HCT116 (cell line): Measurements from ENCODE around the gene CYBB. TPM values are rescaled to one million over a fixed set of nuclear protein-coding genes. Genes with fewer than 3 reads are reported as not detected.
A peak's percentile ranks its signal among the peaks of the same experiment; 100 is the strongest.

Experiments used
- ATAC-seq: fragments of 200-7000 bp; cut with Tn5 transposase; 2 replicates; pipeline ENCODE4 v1.9.1; 2020; ENCODE audit warnings: mild to moderate bottlenecking, moderate library complexity
- BruUV-seq: library from RNA; stranded (reverse); fragments of 400-500 nt; replicated peaks from 2 replicates; lab custom pipeline; 2021; lab: Mats Ljungman, UMichigan
- CTCF ChIA-PET: fragments of 300-600 bp; sonication (Branson Sonifier 250); formaldehyde crosslinking; loops from one replicate; lab custom pipeline; 2021; ENCODE audit warnings: antibody characterized with exemption; lab: Charles Lee
- POLR2A ChIA-PET: fragments of 300-600, 350-600 bp; sonication (Branson Sonifier 250); formaldehyde crosslinking; loops from one replicate; lab custom pipeline; 2021; ENCODE audit warnings: antibody characterized with exemption; lab: Charles Lee
- RAD21 ChIA-PET, 2 experiments: fragments of 300-600 bp; sonication (Branson Sonifier 250); formaldehyde crosslinking; loops; one replicate each; lab custom pipeline; 2023; ENCODE audit warnings: low total read pairs in 2 of 2; ENCODE audit not compliant: uncharacterized antibody in 2 of 2, unreplicated experiment in 2 of 2, low non-redundant PET in 1 of 2; lab: Charles Lee
- DNase-seq: peaks from one replicate; pipeline ENCODE4 v3.0.0-alpha.2; 2010; ENCODE audit warnings: low read depth, low spot score
- H2AFZ ChIP-seq: fragments of 200-600 bp; shearing (Covaris generic), sonication (generic); 2 replicates; pipeline ENCODE4 v1.6.1; 2017; ENCODE audit warnings: low read depth, mixed run types, mixed read lengths, antibody characterized with exemption, low read length; ENCODE audit not compliant: poor library complexity, severe bottlenecking
- H3K27ac ChIP-seq: 2 replicates; pipeline ENCODE4 v1.5.1; 2012; ENCODE audit warnings: low read depth, low read length
- H3K27me3 ChIP-seq: fragments of 200-600 bp; sonication (generic); 2 replicates; pipeline ENCODE4 v1.6.1; 2016; ENCODE audit warnings: mixed run types, low read length, mixed read lengths; ENCODE audit not compliant: insufficient read depth
- H3K36me3 ChIP-seq, 2 experiments: fragments of 200-500 bp in 1 of 2; fragments of 200-600 bp in 1 of 2; sonication (Bioruptor generic) in 1 of 2; sonication (generic) in 1 of 2; 2 replicates each; pipeline versions ENCODE4 v1.5.1 to v1.6.1; 2014 to 2016; ENCODE audit warnings: low read length in 2 of 2, inconsistent platforms in 1 of 2, mixed read lengths in 1 of 2, mixed run types in 1 of 2; ENCODE audit not compliant: insufficient read depth in 2 of 2, control insufficient read depth in 1 of 2
- H3K4me1 ChIP-seq, 2 experiments: fragments of 200-600 bp in 1 of 2; sonication (generic) in 1 of 2; 2 replicates each; pipeline versions ENCODE4 v1.5.1 to v1.6.1; 2012 to 2017; ENCODE audit warnings: low read length in 2 of 2, inconsistent platforms in 1 of 2, mild to moderate bottlenecking in 1 of 2, mixed read lengths in 1 of 2, mixed run types in 1 of 2, moderate library complexity in 1 of 2; ENCODE audit not compliant: insufficient read depth in 2 of 2, control insufficient read depth in 1 of 2
- H3K4me2 ChIP-seq: fragments of 200-600 bp; sonication (generic); 2 replicates; pipeline ENCODE4 v1.6.1; 2017; ENCODE audit warnings: mixed run types, low read length, mixed read lengths
- H3K4me3 ChIP-seq, 2 experiments: fragments of 200-600 bp in 1 of 2; sonication (generic) in 1 of 2; replicated peaks in 1 of 2; 2 replicates each; pipeline ENCODE4 v1.5.1; 2011 to 2016; ENCODE audit warnings: low read length in 2 of 2, control low read depth in 1 of 2, low read depth in 1 of 2, mild to moderate bottlenecking in 1 of 2, mixed read lengths in 1 of 2, mixed run types in 1 of 2
- H3K79me2 ChIP-seq: fragments of 200-600 bp; sonication (generic); 2 replicates; pipeline ENCODE4 v1.6.1; 2017; ENCODE audit warnings: mild to moderate bottlenecking, mixed run types, low read length, moderate library complexity, mixed read lengths; ENCODE audit not compliant: insufficient read depth
- H3K9ac ChIP-seq: fragments of 200-600 bp; sonication (generic); 2 replicates; pipeline ENCODE4 v1.6.1; 2016; ENCODE audit warnings: low read length, mixed read lengths
- H3K9me2 ChIP-seq: fragments of 200-600 bp; sonication (generic), shearing (Covaris generic); 2 replicates; pipeline ENCODE4 v1.6.1; 2017; ENCODE audit warnings: mixed run types, mild to moderate bottlenecking, moderate library complexity; ENCODE audit not compliant: insufficient read depth
- H3K9me3 ChIP-seq, 2 experiments: fragments of 200-500 bp in 1 of 2; fragments of 200-600 bp in 1 of 2; sonication (Bioruptor generic) in 1 of 2; sonication (generic) in 1 of 2; 2 replicates each; pipeline ENCODE4 v1.6.1; 2014 to 2017; ENCODE audit warnings: low read length in 2 of 2, mixed read lengths in 2 of 2, inconsistent platforms in 1 of 2, low read depth in 1 of 2, mild to moderate bottlenecking in 1 of 2, mixed run types in 1 of 2, moderate library complexity in 1 of 2; ENCODE audit not compliant: control insufficient read depth in 1 of 2, insufficient read depth in 1 of 2
- H4K20me1 ChIP-seq: fragments of 200-600 bp; sonication (generic), shearing (Covaris generic); 2 replicates; pipeline ENCODE4 v1.6.1; 2017; ENCODE audit warnings: mixed run types, mild to moderate bottlenecking, moderate library complexity; ENCODE audit not compliant: insufficient read depth
- CBX3 ChIP-seq: IDR thresholded peaks from 2 replicates; pipeline ENCODE4 v1.6.1; 2012; ENCODE audit warnings: low read depth
- CTCF ChIP-seq, 3 experiments: fragments of 200-600 bp in 1 of 3; sonication (generic) in 1 of 3; IDR thresholded peaks in 2 of 3; conservative IDR thresholded peaks in 1 of 3; 2 replicates each; pipeline ENCODE4 v1.5.1; 2012 to 2017; ENCODE audit warnings: low read depth in 2 of 3, low read length in 2 of 3, antibody characterized with exemption in 1 of 3, borderline replicate concordance in 1 of 3, control low read depth in 1 of 3, mild to moderate bottlenecking in 1 of 3, mixed read lengths in 1 of 3, mixed run types in 1 of 3, moderate library complexity in 1 of 3; ENCODE audit not compliant: insufficient read depth in 1 of 3
- EZH2phosphoT487 ChIP-seq: fragments of 200-600 bp; IDR thresholded peaks from 2 replicates; pipeline ENCODE4 v1.6.1; 2018; ENCODE audit warnings: antibody characterized with exemption, borderline replicate concordance
- FOSL1 ChIP-seq: IDR thresholded peaks from 2 replicates; pipeline ENCODE4 v1.6.1; 2012; ENCODE audit warnings: low read depth
- RAD21 ChIP-seq: IDR thresholded peaks from 2 replicates; pipeline ENCODE4 v1.6.1; 2012; ENCODE audit warnings: low read depth, mild to moderate bottlenecking
- SIN3A ChIP-seq: IDR thresholded peaks from 2 replicates; pipeline ENCODE4 v1.6.1; 2012; ENCODE audit warnings: low read depth
- SP1 ChIP-seq: IDR thresholded peaks from 2 replicates; pipeline ENCODE4 v1.6.1; 2012; ENCODE audit warnings: low read depth
- TCF7L2 ChIP-seq: IDR thresholded peaks from 2 replicates; pipeline ENCODE4 v1.7.0; 2011; ENCODE audit warnings: borderline replicate concordance, inconsistent platforms; ENCODE audit not compliant: insufficient read depth, insufficient read length; ENCODE audit errors: extremely low read depth
- ZNF274 ChIP-seq: fragments of 200-500 bp; sonication (Bioruptor generic); IDR thresholded peaks from 2 replicates; pipeline ENCODE4 v1.6.1; 2014; ENCODE audit warnings: mild to moderate bottlenecking, low read depth, low read length, inconsistent platforms
- intact Hi-C: fragments of 100-400 bp; cut with micrococcal nuclease; formaldehyde crosslinking; loops from 2 replicates; pipeline ENCODE4 v1.10.0; 2022
- total RNA-seq: library from RNA; stranded (reverse); gene quantifications from one replicate; pipeline ENCODE4 v1.2.1, GENCODE V29; 2021; ENCODE audit not compliant: unreplicated experiment
- TF ChIP-seq, protein P1 (sequence below): IDR thresholded peaks from 2 replicates; pipeline ENCODE4 v1.6.1; 2012; ENCODE audit warnings: low read depth

The CYBB gene
- total RNA-seq, 1 experiment from 2014 or later, result 0.59 TPM

DNA sequence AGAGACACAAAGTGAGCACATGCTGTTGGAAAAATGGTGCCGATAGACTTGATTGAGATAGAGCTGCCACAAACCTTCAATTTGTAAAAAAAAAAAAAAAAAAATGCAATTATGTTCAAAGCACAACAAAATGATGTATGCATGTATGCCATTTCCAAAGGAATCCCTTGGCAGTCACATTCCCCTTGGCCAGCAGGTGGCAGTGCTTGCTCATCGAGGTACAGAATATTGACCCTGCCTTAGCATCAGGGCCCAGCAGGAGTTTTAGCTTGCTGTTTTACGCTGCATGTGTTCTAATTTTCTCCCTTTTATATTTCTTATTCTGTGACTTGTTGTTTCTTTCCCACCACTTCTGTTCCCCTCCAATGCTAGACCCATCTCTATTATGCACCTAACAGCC is 34.5 kb upstream of the CYBB start:
- Histone ChIP-seq H3K4me2 (no peak overlapping the region), H3K9me2 (no peaks in the 10 kb centered on the region), H3K36me3 (no peaks in the 10 kb centered on the region), H3K27ac (no peak overlapping the region), H3K4me3 (no peak overlapping the region), H2AFZ (no peak overlapping the region), H3K9ac (no peak overlapping the region), H3K9me3 (no peaks in the 10 kb centered on the region), H3K79me2 (no peaks in the 10 kb centered on the region), H4K20me1 (no peaks in the 10 kb centered on the region), H3K4me1 (peaks cover 0 to 9% of the 10 kb centered on the region in 2 experiments; a peak in 1 of 4 replicates), H3K27me3 (no peaks in the 10 kb centered on the region)
- ChIA-PET POLR2A (no interaction called here), CTCF (interaction anchor here (0.9 to 1.6 kb wide), 4 partner anchors 80 to 430 kb away, joined by 4 to 9 read pairs (median 6); no protein-coding TSS in a partner anchor), RAD21 (no interaction called here)
- intact Hi-C loops, result loop anchor here (2.0 kb wide), 2 partner anchors 79 to 429 kb away; no protein-coding TSS in a partner anchor
- ATAC-seq (peak; percentile 80), DNase-seq (peak; percentile 18)
- no TSS peak for BruUV-seq
- no peak for TF ChIP-seq CBX3
- TF ChIP-seq, protein P1, sequence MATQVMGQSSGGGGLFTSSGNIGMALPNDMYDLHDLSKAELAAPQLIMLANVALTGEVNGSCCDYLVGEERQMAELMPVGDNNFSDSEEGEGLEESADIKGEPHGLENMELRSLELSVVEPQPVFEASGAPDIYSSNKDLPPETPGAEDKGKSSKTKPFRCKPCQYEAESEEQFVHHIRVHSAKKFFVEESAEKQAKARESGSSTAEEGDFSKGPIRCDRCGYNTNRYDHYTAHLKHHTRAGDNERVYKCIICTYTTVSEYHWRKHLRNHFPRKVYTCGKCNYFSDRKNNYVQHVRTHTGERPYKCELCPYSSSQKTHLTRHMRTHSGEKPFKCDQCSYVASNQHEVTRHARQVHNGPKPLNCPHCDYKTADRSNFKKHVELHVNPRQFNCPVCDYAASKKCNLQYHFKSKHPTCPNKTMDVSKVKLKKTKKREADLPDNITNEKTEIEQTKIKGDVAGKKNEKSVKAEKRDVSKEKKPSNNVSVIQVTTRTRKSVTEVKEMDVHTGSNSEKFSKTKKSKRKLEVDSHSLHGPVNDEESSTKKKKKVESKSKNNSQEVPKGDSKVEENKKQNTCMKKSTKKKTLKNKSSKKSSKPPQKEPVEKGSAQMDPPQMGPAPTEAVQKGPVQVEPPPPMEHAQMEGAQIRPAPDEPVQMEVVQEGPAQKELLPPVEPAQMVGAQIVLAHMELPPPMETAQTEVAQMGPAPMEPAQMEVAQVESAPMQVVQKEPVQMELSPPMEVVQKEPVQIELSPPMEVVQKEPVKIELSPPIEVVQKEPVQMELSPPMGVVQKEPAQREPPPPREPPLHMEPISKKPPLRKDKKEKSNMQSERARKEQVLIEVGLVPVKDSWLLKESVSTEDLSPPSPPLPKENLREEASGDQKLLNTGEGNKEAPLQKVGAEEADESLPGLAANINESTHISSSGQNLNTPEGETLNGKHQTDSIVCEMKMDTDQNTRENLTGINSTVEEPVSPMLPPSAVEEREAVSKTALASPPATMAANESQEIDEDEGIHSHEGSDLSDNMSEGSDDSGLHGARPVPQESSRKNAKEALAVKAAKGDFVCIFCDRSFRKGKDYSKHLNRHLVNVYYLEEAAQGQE, result no peak
- no peak for TF ChIP-seq SP1
- TF ChIP-seq TCF7L2, result no peak
- peak; percentile 53 to 69 (median 56) for TF ChIP-seq CTCF (IDR thresholded peaks at IDR 0.05 in 2 of 3, conservative IDR thresholded peaks at IDR 0.05 in 1 of 3; ENCODE audit: borderline replicate concordance in 1 of 3, insufficient read depth in 1 of 3, low read depth in 2 of 3, low read length in 2 of 3)
- TF ChIP-seq FOSL1, result no peak
- TF ChIP-seq RAD21, result peak; percentile 66
- no peak for TF ChIP-seq EZH2phosphoT487
- TF ChIP-seq SIN3A, result no peak
- TF ChIP-seq ZNF274, result no peak
